A549 (cell line): Measurements from ENCODE around the gene VIPR2. TPM values are rescaled to one million over a fixed set of nuclear protein-coding genes. Genes with fewer than 3 reads are reported as not detected.
"Not testable (repeated sequence)": the region's sequence is repeated elsewhere in the genome, so short reads cannot be mapped to it uniquely, and the experiment has no call there.

Experiments
- ATAC-seq, 2 experiments: fragments of 200-7000 bp in 1 of 2; fragments of >200 bp in 1 of 2; cut with Nextera tagmentation in 1 of 2; cut with Tn5 transposase in 1 of 2; 3 replicates each; pipeline versions ENCODE4 v1.8.0 to v1.9.1; 2018 to 2020; ENCODE audit warnings: mild to moderate bottlenecking in 1 of 2, moderate library complexity in 1 of 2
- CTCF ChIA-PET: fragments of 300-600 bp; sonication (Branson Sonifier 250); formaldehyde crosslinking; extraction: SDS; loops from one replicate; lab custom pipeline; 2021; ENCODE audit warnings: antibody characterized with exemption, inconsistent platforms; lab: Yijun Ruan, JAX
- POLR2A ChIA-PET: fragments of 350-600 bp; formaldehyde crosslinking; extraction: SDS; loops from one replicate; lab custom pipeline; 2021; ENCODE audit warnings: antibody characterized with exemption, inconsistent platforms; lab: Yijun Ruan, JAX
- DNase-seq, 2 experiments: peaks; one replicate each; pipeline versions ENCODE4 v3.0.0 to v3.0.0-alpha.2; 2011 to 2016; ENCODE audit warnings: low read depth in 1 of 2, low spot score in 1 of 2
- FAIRE-seq: peaks from 2 replicates; lab custom pipeline; 2011; peaks lifted over from hg19 to GRCh38; lab: Jason Lieb, UNC
- H3K27ac ChIP-seq, 2 experiments: fragments of >200 bp; sonication (Bioruptor Twin); formaldehyde crosslinking; 3 replicates each; pipeline ENCODE4 v1.5.1; 2016 to 2017
- H3K4me1 ChIP-seq: fragments of >200 bp; sonication (Bioruptor Twin); formaldehyde crosslinking; 3 replicates; pipeline ENCODE4 v1.6.1; 2016
- H3K4me2 ChIP-seq: fragments of >200 bp; sonication (Bioruptor Twin); formaldehyde crosslinking; 3 replicates; pipeline ENCODE4 v1.6.1; 2016
- H3K4me3 ChIP-seq: fragments of >200 bp; sonication (Bioruptor Twin); formaldehyde crosslinking; 3 replicates; pipeline ENCODE4 v1.5.1; 2016
- H3K9me3 ChIP-seq: fragments of >200 bp; sonication (Bioruptor Twin); formaldehyde crosslinking; 3 replicates; pipeline ENCODE4 v1.6.1; 2016
- CBX8 ChIP-seq: fragments of 200-600 bp; sonication (generic); IDR thresholded peaks from 2 replicates; pipeline ENCODE4 v1.6.1; 2016
- CEBPB ChIP-seq, 2 experiments: fragments of >200 bp in 1 of 2; sonication (Bioruptor Twin) in 1 of 2; formaldehyde crosslinking in 1 of 2; IDR thresholded peaks; 2 replicates each; pipeline ENCODE4 v1.6.1; 2012 to 2016
- CHD2 ChIP-seq: fragments of 150-350 bp; IDR thresholded peaks from 2 replicates; pipeline ENCODE4 v1.6.1; 2014; ENCODE audit warnings: low read length; ENCODE audit not compliant: partially characterized antibody
- CHD4 ChIP-seq: fragments of 200-600 bp; sonication (generic); IDR thresholded peaks from 2 replicates; pipeline ENCODE4 v1.6.1; 2016; ENCODE audit warnings: antibody characterized with exemption, mild to moderate bottlenecking, borderline replicate concordance
- CTCF ChIP-seq: fragments of >200 bp; sonication (Bioruptor Twin); formaldehyde crosslinking; IDR thresholded peaks from 3 replicates; pipeline ENCODE4 v1.5.1; 2016
- E2F6 ChIP-seq: IDR thresholded peaks from 2 replicates; pipeline ENCODE4 v1.6.1; 2012; ENCODE audit warnings: low read depth, borderline replicate concordance
- EHF ChIP-seq: fragments of 250-450 bp; sonication (Bioruptor Pico); IDR thresholded peaks from 2 replicates; pipeline ENCODE4 v1.5.0; 2020; ENCODE audit warnings: mild to moderate bottlenecking
- EP300 ChIP-seq, 2 experiments: fragments of >200 bp; sonication (Bioruptor Twin); formaldehyde crosslinking; IDR thresholded peaks; 2 replicates in 1 of 2; 3 replicates in 1 of 2; pipeline ENCODE4 v1.6.1; 2016 to 2017
- ESRRA ChIP-seq: fragments of 150-350 bp; IDR thresholded peaks from 2 replicates; pipeline ENCODE4 v1.6.1; 2014; ENCODE audit warnings: mild to moderate bottlenecking, low read length, borderline replicate concordance
- FOSB ChIP-seq: fragments of 250-450 bp; sonication (Bioruptor Pico); IDR thresholded peaks from 2 replicates; pipeline ENCODE4 v1.5.0; 2020; ENCODE audit warnings: mild to moderate bottlenecking, moderate library complexity
- FOXS1 ChIP-seq: fragments of 250-450 bp; sonication (Bioruptor Pico); IDR thresholded peaks from 2 replicates; pipeline ENCODE4 v1.5.0; 2020; ENCODE audit warnings: mild to moderate bottlenecking, moderate library complexity
- GATA3 ChIP-seq: IDR thresholded peaks from 2 replicates; pipeline ENCODE4 v1.6.1; 2012; ENCODE audit warnings: borderline replicate concordance
- HES2 ChIP-seq: fragments of >200 bp; sonication (Bioruptor Twin); formaldehyde crosslinking; IDR thresholded peaks from 2 replicates; pipeline ENCODE4 v1.6.1; 2016
- HEYL ChIP-seq: fragments of 250-450 bp; sonication (Bioruptor Pico); IDR thresholded peaks from 2 replicates; pipeline ENCODE4 v1.8.0; 2021; ENCODE audit warnings: mild to moderate bottlenecking, moderate library complexity
- JUNB ChIP-seq: fragments of >200 bp; sonication (Bioruptor Twin); formaldehyde crosslinking; IDR thresholded peaks from 2 replicates; pipeline ENCODE4 v1.6.1; 2016
- KDM5A ChIP-seq: fragments of 200-600 bp; sonication (generic); IDR thresholded peaks from 2 replicates; pipeline ENCODE4 v1.6.1; 2016; ENCODE audit warnings: antibody characterized with exemption, mild to moderate bottlenecking
- MAFK ChIP-seq: fragments of 450-650 bp; IDR thresholded peaks from 2 replicates; pipeline ENCODE4 v1.6.1; 2014; ENCODE audit not compliant: partially characterized antibody
- NR3C1 ChIP-seq: fragments of >200 bp; sonication (Bioruptor Twin); formaldehyde crosslinking; IDR thresholded peaks from 3 replicates; pipeline ENCODE4 v1.6.1; 2017
- PHF8 ChIP-seq: fragments of 200-600 bp; sonication (generic); IDR thresholded peaks from 2 replicates; pipeline ENCODE4 v1.6.1; 2016; ENCODE audit warnings: low read depth, mild to moderate bottlenecking, antibody characterized with exemption, moderate library complexity, borderline replicate concordance
- POLR2AphosphoS2 ChIP-seq: conservative IDR thresholded peaks from 2 replicates; pipeline ENCODE4 v1.6.1; 2012; ENCODE audit warnings: low read length, improper control_type of control experiment, inconsistent platforms
- RARB ChIP-seq: fragments of 250-450 bp; sonication (Bioruptor Pico); IDR thresholded peaks from 2 replicates; pipeline ENCODE4 v1.8.0; 2021; ENCODE audit warnings: mild to moderate bottlenecking, moderate library complexity
- RFX5 ChIP-seq: fragments of 450-650 bp; IDR thresholded peaks from 2 replicates; pipeline ENCODE4 v1.7.1; 2014; ENCODE audit warnings: antibody characterized with exemption, mild to moderate bottlenecking, moderate library complexity
- USF2 ChIP-seq: fragments of 450-650 bp; IDR thresholded peaks from 2 replicates; pipeline ENCODE4 v1.6.1; 2014; ENCODE audit warnings: antibody characterized with exemption
- ZC3H11A ChIP-seq: fragments of 450-650 bp; IDR thresholded peaks from 2 replicates; pipeline ENCODE4 v1.6.1; 2014; ENCODE audit warnings: antibody characterized with exemption, mild to moderate bottlenecking
- WGBS: methylation state at CpG from one replicate; pipeline ENCODE4 v1.1.6; 2017; ENCODE audit errors: missing lambda C conversion rate; 5-methylcytosine and 5-hydroxymethylcytosine counted together
- polyA plus RNA-seq, 4 experiments: library from polyadenylated mRNA; depleted of rRNA in 3 of 4; stranded (reverse); fragments of >200 nt; fragmentation: RNase III in 1 of 4; extraction: RNeasy Plus Mini Kit Qiagen cat#74134 plus additional on column Dnase treatment in 1 of 4; gene quantifications; 2 replicates in 3 of 4; 3 replicates in 1 of 4; pipeline ENCODE4 v1.2.3, GENCODE V29; 2011 to 2017
- TF ChIP-seq, protein P1 (sequence below): IDR thresholded peaks from 2 replicates; pipeline ENCODE4 v1.6.1; 2012

The VIPR2 gene
- polyA plus RNA-seq, 2 of the 4 experiments (the other 2 are of a cell fraction): not detected

GRCh38 chr7:159084069-159084801 is 60.4 kb downstream of the VIPR2 start:
- WGBS: 72% methylated on average over 27 of the region's 27 CpGs
- ATAC-seq (no peak; a peak in 1 of 6 replicates), DNase-seq (no peak), FAIRE-seq (no peak)
- Histone ChIP-seq H3K27ac (no peak overlapping the region), H3K4me1 (no peaks in the 10 kb centered on the region), H3K9me3 (no peaks in the 10 kb centered on the region), H3K4me3 (no peak overlapping the region), H3K4me2 (no peak overlapping the region)
- POLR2A ChIA-PET: no interaction called here
- CTCF ChIA-PET: no interaction called here
- no peak for TF ChIP-seq RFX5
- TF ChIP-seq FOSB (CRISPR knock-in tag): no peak
- no peak for TF ChIP-seq POLR2AphosphoS2
- TF ChIP-seq MAFK: no peak
- TF ChIP-seq ZC3H11A: no peak
- no peak for TF ChIP-seq HEYL (CRISPR knock-in tag)
- TF ChIP-seq CBX8: no peak
- TF ChIP-seq CEBPB (IDR thresholded peaks at IDR 0.05): no peak
- no peak for TF ChIP-seq PHF8
- no peak for TF ChIP-seq RARB (CRISPR knock-in tag)
- TF ChIP-seq NR3C1: no peak
- no peak for TF ChIP-seq FOXS1 (CRISPR knock-in tag)
- TF ChIP-seq JUNB: no peak
- TF ChIP-seq E2F6: no peak
- TF ChIP-seq, protein P1, sequence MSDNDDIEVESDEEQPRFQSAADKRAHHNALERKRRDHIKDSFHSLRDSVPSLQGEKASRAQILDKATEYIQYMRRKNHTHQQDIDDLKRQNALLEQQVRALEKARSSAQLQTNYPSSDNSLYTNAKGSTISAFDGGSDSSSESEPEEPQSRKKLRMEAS: no peak
- TF ChIP-seq HES2: no peak
- TF ChIP-seq GATA3: no peak

GRCh38 chr7:159083698-159084068 is 61.0 kb downstream of the VIPR2 start:
- no peak overlapping the region for H3K27ac ChIP-seq
- no peak for ATAC-seq
- no peak overlapping the region for H3K4me2 ChIP-seq
- H3K4me3 ChIP-seq: no peak overlapping the region
- H3K9me3 ChIP-seq: no peaks in the 10 kb centered on the region
- CTCF ChIA-PET: no interaction called here
- 85% methylated on average over 2 of the region's 2 CpGs for WGBS
- no peak for FAIRE-seq
- no peak for DNase-seq
- TF ChIP-seq E2F6: no peak
- no peaks in the 10 kb centered on the region for H3K4me1 ChIP-seq
- POLR2A ChIA-PET: no interaction called here

DNA sequence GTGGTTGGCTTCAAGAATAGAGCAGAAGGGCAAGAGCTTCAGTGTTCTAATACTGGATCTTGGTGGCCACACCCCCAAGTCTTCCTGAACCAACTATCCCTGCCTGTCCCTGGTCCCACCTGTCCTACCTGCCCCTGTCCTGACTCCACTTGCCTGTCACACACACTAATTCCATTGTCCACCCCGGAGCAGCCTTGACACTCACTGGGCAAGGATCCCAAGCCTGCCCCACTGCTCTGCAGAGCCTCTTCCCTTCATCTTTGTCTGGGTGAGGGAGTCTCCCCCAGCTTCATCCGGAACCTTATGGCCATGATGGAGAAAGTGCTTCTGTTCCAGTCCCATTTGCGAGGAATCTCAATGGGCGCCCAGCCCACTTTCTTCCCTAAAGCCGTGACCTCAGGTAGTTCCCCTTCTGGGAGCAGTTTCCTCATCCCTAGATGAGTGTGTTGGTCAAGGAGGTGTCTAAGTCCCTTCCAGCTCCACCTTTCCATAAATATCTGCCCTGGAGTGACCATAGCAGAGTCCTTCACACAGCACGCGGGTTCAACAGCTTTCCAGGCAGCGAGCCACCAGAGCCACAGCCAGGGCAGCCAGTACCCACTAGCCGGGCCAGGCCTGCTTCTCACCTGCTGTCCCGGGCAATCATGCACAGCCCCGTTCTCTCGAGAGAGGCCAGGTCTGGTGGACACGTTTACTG is 61.5 kb downstream of the VIPR2 start:
- Histone ChIP-seq H3K27ac (no peak overlapping the region), H3K4me2 (no peak overlapping the region), H3K9me3 (no peaks in the 10 kb centered on the region), H3K4me1 (no peaks in the 10 kb centered on the region), H3K4me3 (no peak overlapping the region)
- ChIA-PET CTCF (no interaction called here), POLR2A (no interaction called here)
- TF ChIP-seq KDM5A (no peak), JUNB (no peak), EP300 (IDR thresholded peaks at IDR 0.05) (no peak), USF2 (no peak), ZC3H11A (no peak), CTCF (no peak), CEBPB (IDR thresholded peaks at IDR 0.05) (no peak), CHD2 (no peak), CHD4 (no peak), ESRRA (no peak), EHF (CRISPR knock-in tag) (no peak), NR3C1 (no peak), FOXS1 (CRISPR knock-in tag) (no peak)
- 69% methylated on average over 10 of the region's 13 CpGs for WGBS
- ATAC-seq: peak in 1 of 2 experiments; percentile 48; a peak in 1 of 6 replicates
- DNase-seq: no peak
- FAIRE-seq: no peak

DNA sequence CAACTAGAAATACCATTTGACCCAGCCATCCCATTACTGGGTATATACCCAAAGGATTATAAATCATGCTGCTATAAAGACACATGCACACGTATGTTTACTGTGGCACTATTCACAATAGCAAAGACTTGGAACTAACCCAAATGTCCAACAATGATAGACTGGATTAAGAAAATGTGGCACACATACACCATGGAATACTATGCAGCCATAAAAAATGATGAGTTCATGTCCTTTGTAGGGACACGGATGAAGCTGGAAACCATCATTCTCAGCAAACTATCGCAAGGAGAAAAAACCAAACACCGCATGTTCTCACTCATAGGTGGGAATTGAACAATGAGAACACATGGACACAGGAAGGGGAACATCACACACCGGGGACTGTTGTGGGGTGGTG is 62.6 kb downstream of the VIPR2 start:
- FAIRE-seq, POLR2A ChIA-PET, ATAC-seq: not testable (repeated sequence)

More for the DNA sequence above, 62.6 kb downstream of the VIPR2 start:
- H3K9me3 ChIP-seq, H3K27ac ChIP-seq, H3K4me1 ChIP-seq, CTCF ChIA-PET, H3K4me3 ChIP-seq, DNase-seq, H3K4me2 ChIP-seq: not testable (repeated sequence)
- 33% methylated on average over 3 of the region's 5 CpGs for WGBS
